ENCODE data around the gene RNU6-8. TPM values are rescaled to one million over a fixed set of nuclear protein-coding genes. Genes with fewer than 3 reads are reported as not detected.

RNU6-8 gene
- total RNA-seq, 2 donors from 2014 or later, result not detected

DNA sequence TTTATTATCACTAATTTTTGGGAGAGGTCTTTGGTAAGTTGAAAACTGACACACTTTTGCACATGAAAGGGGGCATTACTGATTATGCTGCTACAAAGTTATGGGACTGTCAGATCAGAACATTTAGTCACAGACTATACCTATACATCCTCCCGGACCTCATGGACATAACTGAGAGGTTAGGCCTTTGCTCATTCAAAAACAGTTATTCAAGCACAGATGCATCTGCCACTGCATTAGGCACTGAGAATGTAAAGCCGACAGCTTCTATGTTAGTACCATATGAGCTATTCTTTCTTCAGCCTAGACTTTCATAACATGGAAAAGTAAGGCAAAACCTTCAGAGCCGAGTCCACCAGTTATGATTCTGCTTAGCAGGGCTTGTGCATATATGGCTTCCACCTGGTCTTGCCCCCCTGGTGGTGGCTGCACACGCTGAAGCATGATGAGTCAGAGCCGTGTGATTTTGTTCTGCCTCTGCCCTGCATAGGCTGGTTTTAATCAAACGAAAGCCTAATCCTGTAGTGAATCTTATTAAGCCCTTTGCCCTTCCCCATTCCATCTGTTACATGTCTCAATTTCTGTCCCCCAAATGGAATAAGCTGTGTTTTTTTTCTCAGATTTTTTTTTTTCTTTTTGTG, 21.8 kb upstream of the RNU6-8 start:
- H3K4me3 ChIP-seq, result no peak overlapping the region
- H3K27me3 ChIP-seq, result no peaks in the 10 kb centered on the region
- H3K36me3 ChIP-seq (replicated peaks in 1 of 2; ENCODE audit: insufficient read depth in 1 of 2, low read depth in 2 of 2), result no peaks in the 10 kb centered on the region
- peaks cover 9% of the 10 kb centered on the region for H3K4me1 ChIP-seq
- no peak for TF ChIP-seq POLR2A (IDR thresholded peaks at IDR 0.05)
- TF ChIP-seq, protein P1, sequence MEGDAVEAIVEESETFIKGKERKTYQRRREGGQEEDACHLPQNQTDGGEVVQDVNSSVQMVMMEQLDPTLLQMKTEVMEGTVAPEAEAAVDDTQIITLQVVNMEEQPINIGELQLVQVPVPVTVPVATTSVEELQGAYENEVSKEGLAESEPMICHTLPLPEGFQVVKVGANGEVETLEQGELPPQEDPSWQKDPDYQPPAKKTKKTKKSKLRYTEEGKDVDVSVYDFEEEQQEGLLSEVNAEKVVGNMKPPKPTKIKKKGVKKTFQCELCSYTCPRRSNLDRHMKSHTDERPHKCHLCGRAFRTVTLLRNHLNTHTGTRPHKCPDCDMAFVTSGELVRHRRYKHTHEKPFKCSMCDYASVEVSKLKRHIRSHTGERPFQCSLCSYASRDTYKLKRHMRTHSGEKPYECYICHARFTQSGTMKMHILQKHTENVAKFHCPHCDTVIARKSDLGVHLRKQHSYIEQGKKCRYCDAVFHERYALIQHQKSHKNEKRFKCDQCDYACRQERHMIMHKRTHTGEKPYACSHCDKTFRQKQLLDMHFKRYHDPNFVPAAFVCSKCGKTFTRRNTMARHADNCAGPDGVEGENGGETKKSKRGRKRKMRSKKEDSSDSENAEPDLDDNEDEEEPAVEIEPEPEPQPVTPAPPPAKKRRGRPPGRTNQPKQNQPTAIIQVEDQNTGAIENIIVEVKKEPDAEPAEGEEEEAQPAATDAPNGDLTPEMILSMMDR (IDR thresholded peaks at IDR 0.05), result peak in 5 of 7 experiments; percentile 11 to 48 (median 34)
- no peak overlapping the region for H3K27ac ChIP-seq
- WGBS, 2 donors, result 63 to 67% methylated on average over 6 of the region's 6 CpGs
- no peaks in the 10 kb centered on the region for H3K9me3 ChIP-seq
- DNase-seq (peak; percentile 24 to 53 (median 41)), ATAC-seq (peak; percentile 69)
- intact Hi-C loops (cut with DNase I), result no loop called here

DNA sequence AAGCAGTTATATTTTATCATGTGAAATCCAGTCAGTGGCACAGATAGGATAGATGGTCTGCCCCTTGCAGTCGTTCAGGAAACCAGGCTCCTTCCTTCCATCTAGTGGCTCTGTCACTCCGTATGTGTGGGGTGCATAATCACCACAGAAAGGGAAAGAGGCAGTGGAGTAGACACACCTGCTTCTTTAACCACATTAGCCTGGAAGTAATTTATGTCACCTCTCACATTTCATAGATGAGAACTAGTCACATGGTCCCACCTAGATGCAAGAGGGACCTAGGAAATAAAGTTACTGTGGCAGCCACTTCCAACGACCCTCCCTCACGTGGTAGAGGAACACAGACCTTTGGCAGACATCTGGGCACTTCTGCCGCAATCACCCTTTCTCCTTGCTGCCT, 14.2 kb upstream of the RNU6-8 start:
- no peak for ATAC-seq
- TF ChIP-seq, protein P1 (IDR thresholded peaks at IDR 0.05), result no peak
- no peak for TF ChIP-seq POLR2A (IDR thresholded peaks at IDR 0.05)
- H3K9me3 ChIP-seq, result no peaks in the 10 kb centered on the region
- H3K4me3 ChIP-seq, result no peak overlapping the region
- no peaks in the 10 kb centered on the region for H3K4me1 ChIP-seq
- intact Hi-C loops (cut with DNase I), result no loop called here
- H3K27ac ChIP-seq, result no peak overlapping the region
- no peaks in the 10 kb centered on the region for H3K27me3 ChIP-seq
- DNase-seq, result no peak
- H3K36me3 ChIP-seq (replicated peaks in 1 of 2; ENCODE audit: insufficient read depth in 1 of 2, low read depth in 2 of 2), result no peaks in the 10 kb centered on the region
- 34 to 40% methylated on average over 5 of the region's 5 CpGs for WGBS, 2 donors

DNA sequence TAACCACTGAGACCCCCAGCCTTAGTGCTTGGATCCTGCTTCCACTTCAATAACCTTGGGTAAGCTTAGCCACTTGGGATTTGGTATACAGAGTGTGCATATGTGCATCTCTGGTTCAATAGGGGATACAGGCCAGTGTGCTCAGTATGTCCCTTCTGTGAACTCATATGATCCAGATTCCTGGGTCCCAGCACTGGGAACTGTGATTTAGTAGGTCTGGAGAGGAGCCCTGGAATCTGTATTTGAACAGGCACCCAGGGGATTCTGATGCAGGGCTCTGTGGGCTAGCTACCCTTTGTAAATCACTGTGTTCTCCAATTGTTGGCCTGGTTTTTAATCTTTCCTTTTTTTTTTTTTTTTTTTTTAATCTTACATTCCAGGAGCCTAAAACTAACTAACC, 9.8 kb upstream of the RNU6-8 start:
- no peaks in the 10 kb centered on the region for H3K4me1 ChIP-seq
- intact Hi-C loops (cut with DNase I), result no loop called here
- no peaks in the 10 kb centered on the region for H3K36me3 ChIP-seq (replicated peaks in 1 of 2; ENCODE audit: insufficient read depth in 1 of 2, low read depth in 2 of 2)
- H3K27ac ChIP-seq, result no peak overlapping the region
- H3K27me3 ChIP-seq, result no peaks in the 10 kb centered on the region
- ATAC-seq (no peak), DNase-seq (no peak)
- TF ChIP-seq, protein P1 (IDR thresholded peaks at IDR 0.05), result no peak
- no peak for TF ChIP-seq POLR2A (IDR thresholded peaks at IDR 0.05)
- H3K9me3 ChIP-seq, result no peaks in the 10 kb centered on the region
- H3K4me3 ChIP-seq, result no peak overlapping the region

DNA sequence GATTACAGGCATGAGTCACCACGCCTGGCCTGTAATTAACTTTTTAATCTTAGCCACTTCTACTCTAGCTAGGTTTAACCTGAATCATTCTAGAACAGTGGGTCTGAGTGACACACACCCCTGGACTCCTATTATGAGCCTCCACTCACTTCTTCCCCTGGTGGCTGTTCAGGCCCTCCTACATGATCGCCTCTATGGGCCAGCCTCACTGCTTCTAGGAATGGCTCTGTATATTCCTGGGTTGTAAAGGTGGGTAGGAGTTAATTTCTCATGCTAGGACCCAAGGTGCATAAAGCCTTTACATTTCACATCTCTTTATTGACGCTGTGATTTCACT, 8.0 kb upstream of the RNU6-8 start:
- Histone ChIP-seq H3K27me3 (no peaks in the 10 kb centered on the region), H3K4me1 (no peaks in the 10 kb centered on the region), H3K9me3 (no peaks in the 10 kb centered on the region), H3K36me3 (replicated peaks in 1 of 2; ENCODE audit: insufficient read depth in 1 of 2, low read depth in 2 of 2) (no peaks in the 10 kb centered on the region), H3K27ac (no peak overlapping the region), H3K4me3 (no peak overlapping the region)
- intact Hi-C loops (cut with DNase I), result no loop called here
- WGBS, 2 donors, result 98% methylated on average over 3 of the region's 3 CpGs
- DNase-seq (no peak), ATAC-seq (no peak)
- TF ChIP-seq POLR2A (IDR thresholded peaks at IDR 0.05), result no peak
- TF ChIP-seq, protein P1 (IDR thresholded peaks at IDR 0.05), result no peak

DNA sequence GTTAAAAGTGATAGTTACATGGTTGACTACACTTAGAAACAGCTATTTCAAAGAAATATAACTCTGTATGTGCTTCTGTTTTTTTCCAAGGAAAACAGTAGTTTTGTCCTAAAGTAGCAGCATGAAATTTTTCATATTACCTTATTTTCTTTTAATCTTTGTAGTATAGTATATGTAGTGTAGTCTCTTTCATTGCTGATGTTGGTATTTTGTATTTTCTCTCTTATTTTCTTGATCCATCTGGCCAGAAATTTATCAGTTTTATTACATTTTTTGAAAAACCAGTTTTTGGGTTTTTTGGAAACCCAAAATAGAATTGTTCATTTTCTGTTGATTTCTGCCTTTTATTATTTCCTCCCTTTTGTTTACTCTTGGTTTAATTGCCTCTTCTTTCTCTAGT, 6.4 kb upstream of the RNU6-8 start:
- H3K4me3 ChIP-seq, result no peak overlapping the region
- no peak for TF ChIP-seq POLR2A (IDR thresholded peaks at IDR 0.05)
- TF ChIP-seq, protein P1 (IDR thresholded peaks at IDR 0.05), result no peak
- no peak for ATAC-seq
- H3K27me3 ChIP-seq, result no peaks in the 10 kb centered on the region
- H3K36me3 ChIP-seq (replicated peaks in 1 of 2; ENCODE audit: insufficient read depth in 1 of 2, low read depth in 2 of 2), result no peaks in the 10 kb centered on the region
- H3K4me1 ChIP-seq, result no peaks in the 10 kb centered on the region
- no peak for DNase-seq
- intact Hi-C loops (cut with DNase I), result no loop called here
- no peaks in the 10 kb centered on the region for H3K9me3 ChIP-seq
- H3K27ac ChIP-seq, result no peak overlapping the region
